MM.1S (cell line): ENCODE data around the gene SEMA3G.

Experiments used
- DNase-seq: peaks from one replicate; pipeline ENCODE4 v3.0.0-alpha.2; 2015
- H2AFZ ChIP-seq: fragments of 300-600 bp; sonication (generic); 2 replicates; pipeline ENCODE4 v1.6.0; 2016; ENCODE audit warnings: antibody characterized with exemption, low read length
- H3F3A ChIP-seq: fragments of 300-600 bp; sonication (generic); 2 replicates; pipeline ENCODE4 v1.6.1; 2016; ENCODE audit warnings: mild to moderate bottlenecking, antibody characterized with exemption, low read length, moderate library complexity, mixed read lengths; ENCODE audit not compliant: insufficient read depth
- H3K27ac ChIP-seq: fragments of 300-600 bp; sonication (generic); 2 replicates; pipeline ENCODE4 v1.5.1; 2016; ENCODE audit warnings: mild to moderate bottlenecking, low read length
- H3K27me3 ChIP-seq: fragments of 300-600 bp; sonication (generic); replicated peaks from 2 replicates; pipeline ENCODE4 v1.6.0; 2016; ENCODE audit warnings: low read length; ENCODE audit not compliant: insufficient read depth
- H3K36me3 ChIP-seq: fragments of 300-600 bp; sonication (generic); replicated peaks from 2 replicates; pipeline ENCODE4 v1.6.1; 2016; ENCODE audit warnings: mild to moderate bottlenecking, low read length, mixed read lengths; ENCODE audit not compliant: insufficient read depth
- H3K4me1 ChIP-seq: fragments of 300-600 bp; sonication (generic); 2 replicates; pipeline ENCODE4 v1.6.1; 2016; ENCODE audit warnings: low read length, mixed read lengths
- H3K4me2 ChIP-seq: fragments of 300-600 bp; sonication (generic); 2 replicates; pipeline ENCODE4 v1.6.0; 2016; ENCODE audit warnings: low read depth, low read length
- H3K4me3 ChIP-seq: fragments of 300-600 bp; sonication (generic); 2 replicates; pipeline ENCODE4 v1.5.1; 2016; ENCODE audit warnings: low read length, mixed read lengths
- H3K79me2 ChIP-seq: fragments of 300-600 bp; sonication (generic); 2 replicates; pipeline ENCODE4 v1.6.1; 2016; ENCODE audit warnings: mixed run types, low read length, mixed read lengths
- H3K9ac ChIP-seq: fragments of 300-600 bp; sonication (generic); 2 replicates; pipeline ENCODE4 v1.6.1; 2016; ENCODE audit warnings: low read length, mixed read lengths
- H3K9me2 ChIP-seq: fragments of 300-600 bp; sonication (generic); replicated peaks from 2 replicates; pipeline ENCODE4 v1.6.1; 2016; ENCODE audit warnings: mild to moderate bottlenecking, low read length, mixed read lengths; ENCODE audit not compliant: insufficient read depth
- H3K9me3 ChIP-seq: fragments of 300-600 bp; sonication (generic); replicated peaks from 2 replicates; pipeline ENCODE4 v1.6.1; 2016; ENCODE audit warnings: mild to moderate bottlenecking, low read length, mixed read lengths; ENCODE audit not compliant: insufficient read depth
- H4K20me1 ChIP-seq: fragments of 300-600 bp; sonication (generic); 2 replicates; pipeline ENCODE4 v1.6.1; 2016; ENCODE audit warnings: mild to moderate bottlenecking, low read length, moderate library complexity, mixed read lengths; ENCODE audit not compliant: insufficient read depth
- CTCF ChIP-seq: fragments of 300-600 bp; sonication (generic); IDR thresholded peaks from 2 replicates; pipeline ENCODE4 v1.5.1; 2016; ENCODE audit warnings: antibody characterized with exemption, low read length, mixed read lengths
- EZH2 ChIP-seq: fragments of 300-600 bp; sonication (generic); optimal IDR thresholded peaks from 2 replicates; pipeline ENCODE3; 2017; ENCODE audit warnings: low read depth, mild to moderate bottlenecking, antibody characterized with exemption, low read length, mixed read lengths
- EZH2phosphoT487 ChIP-seq: fragments of 300-600 bp; sonication (generic); IDR thresholded peaks from 2 replicates; pipeline ENCODE4 v1.6.1; 2018; ENCODE audit warnings: antibody characterized with exemption, low read length

SEMA3G gene

DNA sequence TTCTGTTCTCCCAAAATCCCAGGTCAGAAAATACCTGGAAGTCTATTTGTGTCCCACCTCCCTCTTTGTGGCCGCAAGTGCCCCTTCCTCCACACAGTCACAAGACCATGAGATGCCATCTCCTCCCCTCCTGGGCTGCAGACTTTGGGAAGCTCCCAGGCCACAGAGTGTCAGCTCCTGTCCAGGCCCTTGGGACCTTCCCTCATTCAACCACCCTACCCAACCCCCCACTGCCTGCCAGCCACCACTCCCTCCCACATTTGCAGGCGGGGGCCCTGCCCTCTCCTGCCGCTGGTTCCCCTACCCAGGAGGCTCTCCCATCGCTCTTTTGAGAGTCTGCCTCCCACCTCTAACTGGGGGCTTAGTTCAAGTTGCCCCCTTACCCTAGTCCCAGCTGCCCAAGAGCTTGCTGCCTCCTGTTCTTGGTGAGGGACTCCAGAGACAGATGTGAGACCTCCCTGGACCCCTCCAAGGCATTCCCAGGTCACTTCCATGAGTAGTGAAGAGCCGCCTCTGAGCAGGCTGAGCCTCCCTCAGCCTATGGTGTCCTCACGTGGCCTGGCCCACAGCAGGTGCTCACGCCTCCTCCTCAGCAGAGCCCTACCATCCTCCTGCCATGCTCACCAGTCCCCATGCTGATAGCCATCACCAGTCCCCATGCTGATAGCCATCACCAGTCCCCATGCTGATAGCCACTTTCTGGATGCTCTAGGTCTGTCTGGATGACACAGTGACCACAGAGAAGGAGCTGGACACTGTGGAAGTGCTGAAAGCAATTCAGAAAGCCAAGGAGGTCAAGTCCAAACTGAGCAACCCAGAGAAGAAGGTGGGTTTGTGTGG, 34.4 kb upstream of the SEMA3G start:
- no peaks in the 10 kb centered on the region for H3K36me3 ChIP-seq

GRCh38 chr3:52477796-52478095, 32.8 kb upstream of the SEMA3G start:
- Histone ChIP-seq H3K4me2 (no peak overlapping the region), H3K9me2 (no peaks in the 10 kb centered on the region), H3K9ac (no peak overlapping the region), H2AFZ (no peak overlapping the region), H3K27ac (no peak overlapping the region), H3K27me3 (no peaks in the 10 kb centered on the region), H3K9me3 (no peaks in the 10 kb centered on the region), H4K20me1 (no peaks in the 10 kb centered on the region), H3K4me3 (no peak overlapping the region), H3K4me1 (no peaks in the 10 kb centered on the region), H3K79me2 (no peaks in the 10 kb centered on the region), H3F3A (no peaks in the 10 kb centered on the region), H3K36me3 (no peaks in the 10 kb centered on the region)
- no peak for DNase-seq
- no peak for TF ChIP-seq EZH2
- TF ChIP-seq EZH2phosphoT487: no peak
- no peak for TF ChIP-seq CTCF

More for the DNA sequence above, 34.4 kb upstream of the SEMA3G start:
- Histone ChIP-seq H3K27ac (no peak overlapping the region), H3K9me2 (no peaks in the 10 kb centered on the region), H3K4me2 (no peak overlapping the region), H3K9me3 (no peaks in the 10 kb centered on the region), H3F3A (no peaks in the 10 kb centered on the region), H2AFZ (no peak overlapping the region), H3K9ac (no peak overlapping the region), H4K20me1 (no peaks in the 10 kb centered on the region), H3K79me2 (no peaks in the 10 kb centered on the region), H3K27me3 (no peaks in the 10 kb centered on the region), H3K4me1 (no peaks in the 10 kb centered on the region), H3K4me3 (no peak overlapping the region)
- TF ChIP-seq CTCF (no peak), EZH2phosphoT487 (no peak), EZH2 (no peak)
- no peak for DNase-seq

- TF ChIP-seq EZH2phosphoT487 (no peak), EZH2 (no peak), CTCF (no peak)
- DNase-seq: no peak
- Histone ChIP-seq H3K4me2 (no peak overlapping the region), H2AFZ (no peak overlapping the region), H4K20me1 (no peaks in the 10 kb centered on the region), H3K9me2 (no peaks in the 10 kb centered on the region), H3K36me3 (no peaks in the 10 kb centered on the region), H3K9me3 (no peaks in the 10 kb centered on the region), H3K79me2 (no peaks in the 10 kb centered on the region), H3F3A (no peaks in the 10 kb centered on the region), H3K4me1 (no peaks in the 10 kb centered on the region), H3K4me3 (no peak overlapping the region), H3K27me3 (no peaks in the 10 kb centered on the region), H3K9ac (no peak overlapping the region), H3K27ac (no peak overlapping the region)
Measured at GRCh38 chr3:52477076-52477795, 32.3 kb upstream of the SEMA3G start.
